Motor neuron (in vitro differentiated cells): ENCODE measurements around the gene NPTXR. TPM values are rescaled to one million over a fixed set of nuclear protein-coding genes. Genes with fewer than 3 reads are reported as not detected.

Experiments
- ATAC-seq, 8 experiments: fragments of 200-7000 bp; cut with Tn5 transposase; replicated peaks in 6 of 8; 2 replicates each; pipeline ENCODE4 v1.8.0; 2021; ENCODE audit warnings: mild to moderate bottlenecking in 8 of 8, moderate library complexity in 8 of 8
- H3K27ac ChIP-seq, 2 donors: fragments of 250-450 bp; sonication (Bioruptor Pico); 2 replicates each; pipeline ENCODE4 v1.9.0; 2021; ENCODE audit warnings: antibody characterized with exemption in 2 of 2, mild to moderate bottlenecking in 2 of 2, moderate library complexity in 1 of 2
- H3K4me1 ChIP-seq, 2 donors: fragments of 250-450 bp; sonication (Bioruptor Pico); replicated peaks in 1 of 2; 2 replicates each; pipeline ENCODE4 v1.6.1; 2021; ENCODE audit warnings: antibody characterized with exemption in 2 of 2, mild to moderate bottlenecking in 2 of 2, moderate library complexity in 1 of 2
- H3K4me3 ChIP-seq, 5 donors: fragments of 250-450 bp; sonication (Bioruptor Pico); 2 replicates each; pipeline ENCODE4 v1.9.0; 2021; ENCODE audit warnings: antibody characterized with exemption in 5 of 5, mild to moderate bottlenecking in 5 of 5, moderate library complexity in 4 of 5
- WGBS, 10 experiments: fragments of 450-650 bp; shearing (Covaris generic); methylation state at CpG; one replicate each; pipeline ENCODE4 v1.0.0; 2022; 5-methylcytosine and 5-hydroxymethylcytosine counted together
- in situ Hi-C, 9 experiments: fragments of 400-800 bp; cut with MboI; loops; one replicate each; pipeline ENCODE4 v1.15.0; 2021; ENCODE audit warnings: low sequenced_read_pairs in 9 of 9, low pct_unique_long_range_greater_than_20kb in 2 of 9; ENCODE audit not compliant: unreplicated experiment in 9 of 9
- total RNA-seq, 8 experiments: library from RNA; unstranded; fragments of 300-600 nt; gene quantifications; 2 replicates each; pipeline versions ENCODE4 v1.2.3 to v1.2.4, GENCODE V29; 2022

NPTXR gene
- total RNA-seq, 8 experiments from 2014 or later: 0.71 to 15.7 (median 6.1) TPM

- no peak for ATAC-seq
- Histone ChIP-seq H3K4me1 (peaks cover 10 to 15% of the 10 kb centered on the region in 2 donors), H3K27ac (no peak overlapping the region), H3K4me3 (peak overlapping the region; percentile 41 to 53 (median 43))
- in situ Hi-C loops: no loop called here
- WGBS, 10 experiments: 20 to 100% (median 67%) methylated on average over 1 to 6 of the region's 22 CpGs; no CpG with 5 or more reads in 5 of the 10 experiments
Observed at GRCh38 chr22:38844315-38845003, 631 bp upstream of the NPTXR start.

GRCh38 chr22:38843201-38843656 is 599 bp downstream of the NPTXR start:
- Histone ChIP-seq H3K4me3 (peak overlapping the region; percentile 41 to 53 (median 43)), H3K4me1 (peaks cover 11 to 15% of the 10 kb centered on the region in 2 donors), H3K27ac (peak overlapping the region; percentile 44 to 64)
- 0 to 7% methylated on average over 3 to 13 of the region's 68 CpGs; no CpG with 5 or more reads in 8 of the 10 experiments for WGBS, 10 experiments
- ATAC-seq: peak; percentile 74 to 88 (median 78)
- in situ Hi-C loops: no loop called here

- H3K27ac ChIP-seq: peak overlapping the region; percentile 44 to 64
- no peak for ATAC-seq
- WGBS, 10 experiments: 2 to 90% (median 40%) methylated on average over 1 to 7 of the region's 34 CpGs; no CpG with 5 or more reads in 4 of the 10 experiments
Observed at GRCh38 chr22:38842512-38843200, 1.2 kb downstream of the NPTXR start.

GRCh38 chr22:38841635-38842034 is 2.2 kb downstream of the NPTXR start:
- in situ Hi-C loops: no loop called here

More at GRCh38 chr22:38842512-38843200, 1.2 kb downstream of the NPTXR start:
- peak overlapping the region; percentile 41 to 53 (median 43) for H3K4me3 ChIP-seq
- in situ Hi-C loops: no loop called here
- peaks cover 11 to 15% of the 10 kb centered on the region in 2 donors for H3K4me1 ChIP-seq

GRCh38 chr22:38841211-38841610 is 2.6 kb downstream of the NPTXR start:
- 40 to 68% (median 63%) methylated on average over 1 to 6 of the region's 7 CpGs; no CpG with 5 or more reads in 6 of the 10 experiments for WGBS, 10 experiments
- no peak for ATAC-seq
- Histone ChIP-seq H3K4me3 (no peak overlapping the region), H3K27ac (no peak overlapping the region), H3K4me1 (peaks cover 11 to 15% of the 10 kb centered on the region in 2 donors)
- in situ Hi-C loops: no loop called here

More at GRCh38 chr22:38841635-38842034, 2.2 kb downstream of the NPTXR start:
- no peak overlapping the region for H3K4me3 ChIP-seq
- no peak overlapping the region for H3K27ac ChIP-seq
- WGBS, 10 experiments: 60 to 100% (median 73%) methylated on average over 1 to 4 of the region's 5 CpGs; no CpG with 5 or more reads in 3 of the 10 experiments
- peaks cover 11 to 15% of the 10 kb centered on the region in 2 donors for H3K4me1 ChIP-seq
- no peak for ATAC-seq

- WGBS, 10 experiments: 70 to 80% methylated on average over 1 to 3 of the region's 3 CpGs; no CpG with 5 or more reads in 8 of the 10 experiments
- peak overlapping the region in 1 of 2 donors; percentile 61 for H3K27ac ChIP-seq
- no peak overlapping the region for H3K4me3 ChIP-seq
- ATAC-seq: no peak
- peaks cover 15 to 18% of the 10 kb centered on the region in 2 donors for H3K4me1 ChIP-seq
- in situ Hi-C loops: no loop called here
Observed at GRCh38 chr22:38840129-38840528, 3.7 kb downstream of the NPTXR start.

- in situ Hi-C loops: no loop called here
- Histone ChIP-seq H3K4me3 (no peak overlapping the region), H3K27ac (peak overlapping the region in 1 of 2 donors; percentile 61), H3K4me1 (peaks cover 15 to 18% of the 10 kb centered on the region in 2 donors)
- WGBS, 10 experiments: 22 to 86% (median 60%) methylated on average over 1 of the region's 1 CpG; no CpG with 5 or more reads in 2 of the 10 experiments
- no peak for ATAC-seq
Observed at GRCh38 chr22:38839686-38840085, 4.1 kb downstream of the NPTXR start.

- no peak for ATAC-seq
- H3K27ac ChIP-seq: no peak overlapping the region
- WGBS, 10 experiments: 73 to 100% (median 90%) methylated on average over 1 to 6 of the region's 6 CpGs; no CpG with 5 or more reads in 2 of the 10 experiments
Observed at GRCh38 chr22:38837414-38837928, 6.4 kb downstream of the NPTXR start.

GRCh38 chr22:38835888-38836301 is 7.9 kb downstream of the NPTXR start:
- 2 to 100% (median 30%) methylated on average over 1 to 15 of the region's 19 CpGs; no CpG with 5 or more reads in 3 of the 10 experiments for WGBS, 10 experiments
- Histone ChIP-seq H3K27ac (no peak overlapping the region), H3K4me3 (no peak overlapping the region), H3K4me1 (peaks cover 15% of the 10 kb centered on the region in 2 donors)
- peak in 4 of 8 experiments; percentile 8 to 34 (median 24) for ATAC-seq
- in situ Hi-C loops: no loop called here

More at GRCh38 chr22:38837414-38837928, 6.4 kb downstream of the NPTXR start:
- peaks cover 15% of the 10 kb centered on the region in 2 donors for H3K4me1 ChIP-seq
- in situ Hi-C loops: no loop called here
- no peak overlapping the region for H3K4me3 ChIP-seq

GRCh38 chr22:38834991-38835390 is 8.8 kb downstream of the NPTXR start:
- Histone ChIP-seq H3K4me3 (no peak overlapping the region), H3K4me1 (peaks cover 9 to 11% of the 10 kb centered on the region in 2 donors), H3K27ac (no peak overlapping the region)
- in situ Hi-C loops: no loop called here
- WGBS, 10 experiments: no CpG with 5 or more reads among the region's 5 CpGs
- ATAC-seq: no peak

GRCh38 chr22:38834215-38834953 is 9.4 kb downstream of the NPTXR start:
- ATAC-seq: no peak
- in situ Hi-C loops: no loop called here
- peaks cover 3 to 5% of the 10 kb centered on the region in 2 donors for H3K4me1 ChIP-seq
- H3K27ac ChIP-seq: no peak overlapping the region
- no peak overlapping the region for H3K4me3 ChIP-seq
- WGBS, 10 experiments: 55 to 100% (median 83%) methylated on average over 1 to 10 of the region's 13 CpGs; no CpG with 5 or more reads in 2 of the 10 experiments

- in situ Hi-C loops: no loop called here
- no peak overlapping the region for H3K4me3 ChIP-seq
- peaks cover 3 to 4% of the 10 kb centered on the region in 2 donors for H3K4me1 ChIP-seq
- peak in 2 of 8 experiments; percentile 7 to 12 for ATAC-seq
- no peak overlapping the region for H3K27ac ChIP-seq
- 80% methylated on average over 1 of the region's 3 CpGs; no CpG with 5 or more reads in 7 of the 10 experiments for WGBS, 10 experiments
Observed at GRCh38 chr22:38833061-38833460, 10.8 kb downstream of the NPTXR start.
